Stimulated activated CD4-positive, alpha-beta T cell treated with anti-CD3 and anti-CD28 coated beads, Interleukin-12 subunit alpha, Interleukin-12 subunit beta, amount 100 ng/mL, for 48 hours (primary cell): ENCODE data around the gene ROR2.

Source experiments
- DNase-seq, 3 donors: peaks; one replicate each; pipeline ENCODE4 v3.0.0-alpha.2; 2020; ENCODE audit warnings: low read depth in 2 of 3, low spot score in 1 of 3

ROR2 gene

GRCh38 chr9:91693226-91693625 lies 256.8 kb downstream of the ROR2 start:
- DNase-seq: no peak

- DNase-seq: no peak
Measured at GRCh38 chr9:91690540-91691249, 259.3 kb downstream of the ROR2 start.

GRCh38 chr9:91689006-91689405 lies 261.0 kb downstream of the ROR2 start:
- no peak for DNase-seq

GRCh38 chr9:91683269-91683668 lies 266.8 kb downstream of the ROR2 start:
- no peak for DNase-seq

GRCh38 chr9:91682806-91683205 lies 267.2 kb downstream of the ROR2 start:
- DNase-seq: no peak

GRCh38 chr9:91681461-91682305 lies 268.3 kb downstream of the ROR2 start:
- peak; percentile 57 to 61 (median 58) for DNase-seq

GRCh38 chr9:91680998-91681397 lies 269.0 kb downstream of the ROR2 start:
- DNase-seq: no peak

GRCh38 chr9:91680106-91680505 lies 269.9 kb downstream of the ROR2 start:
- no peak for DNase-seq

- DNase-seq: no peak
Measured at GRCh38 chr9:91678807-91679580, 271.0 kb downstream of the ROR2 start.

GRCh38 chr9:91677822-91678436 lies 272.1 kb downstream of the ROR2 start:
- DNase-seq: no peak

- no peak for DNase-seq
Measured at GRCh38 chr9:91677331-91677730, 272.7 kb downstream of the ROR2 start.

- no peak for DNase-seq
Measured at GRCh38 chr9:91676046-91676445, 274.0 kb downstream of the ROR2 start.

- DNase-seq: no peak
Measured at GRCh38 chr9:91664663-91665062, 285.4 kb downstream of the ROR2 start.

- DNase-seq: no peak
Measured at GRCh38 chr9:91663858-91664257, 286.2 kb downstream of the ROR2 start.

GRCh38 chr9:91661451-91661850 lies 288.6 kb downstream of the ROR2 start:
- no peak for DNase-seq

- no peak for DNase-seq
Measured at GRCh38 chr9:91660521-91660920, 289.5 kb downstream of the ROR2 start.

GRCh38 chr9:91659529-91660495 lies 290.2 kb downstream of the ROR2 start:
- no peak for DNase-seq

GRCh38 chr9:91658513-91659105 lies 291.4 kb downstream of the ROR2 start:
- DNase-seq: no peak

- no peak for DNase-seq
Measured at GRCh38 chr9:91657501-91657900, 292.5 kb downstream of the ROR2 start.

- DNase-seq: no peak
Measured at GRCh38 chr9:91655658-91656057, 294.4 kb downstream of the ROR2 start.
